Right renal pelvis (tissue), 4 donors: Measurements from ENCODE around the gene SLC18A3. TPM values are rescaled to one million over a fixed set of nuclear protein-coding genes. Genes with fewer than 3 reads are reported as not detected.

Experiments used
- DNase-seq, 4 donors: peaks; one replicate each; pipeline ENCODE4 v3.0.0-alpha.2; 2013; ENCODE audit warnings: low read depth in 4 of 4, low spot score in 3 of 4, missing footprints in 1 of 4
- polyA plus RNA-seq, 4 donors: library from polyadenylated mRNA; unstranded; fragments of 120-200 nt; gene quantifications; one replicate each; pipeline ENCODE4 v1.2.1, GENCODE V29; 2013; ENCODE audit not compliant: insufficient read length in 4 of 4

The SLC18A3 gene
- not detected for polyA plus RNA-seq

- no peak for DNase-seq
Observed at GRCh38 chr10:49610114-49610457, at the start of gene SLC18A3. Gene SLC18A3 (plus strand): TSS chr10:49610310. CDS start chr10:49610741, 431 bp downstream.

GRCh38 chr10:49560526-49560925 lies 49.6 kb upstream of the SLC18A3 start:
- no peak for DNase-seq

- DNase-seq: no peak
Observed at GRCh38 chr10:49562893-49563292, 47.2 kb upstream of the SLC18A3 start.

- no peak for DNase-seq
Observed at GRCh38 chr10:49564461-49565009, 45.6 kb upstream of the SLC18A3 start.

DNA sequence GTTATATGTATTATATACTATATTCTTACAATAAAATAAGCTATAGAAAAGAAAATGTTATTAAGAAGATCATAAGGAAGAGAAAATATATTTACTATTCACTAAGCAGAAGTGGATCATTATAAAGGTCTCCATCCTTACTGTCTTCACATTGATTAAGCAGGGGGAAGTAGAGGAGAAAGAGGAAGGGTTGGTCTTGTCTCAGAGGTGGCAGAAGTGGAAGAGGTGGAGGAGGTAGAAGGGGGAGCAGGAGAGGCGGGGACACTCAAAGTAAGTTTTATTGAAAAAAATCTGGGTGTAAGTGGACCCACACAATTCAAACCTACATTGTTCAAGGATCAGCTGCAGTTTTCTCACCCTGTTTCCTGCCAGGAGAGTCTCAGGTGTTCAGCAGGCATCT lies 42.3 kb upstream of the SLC18A3 start:
- no peak for DNase-seq

DNA sequence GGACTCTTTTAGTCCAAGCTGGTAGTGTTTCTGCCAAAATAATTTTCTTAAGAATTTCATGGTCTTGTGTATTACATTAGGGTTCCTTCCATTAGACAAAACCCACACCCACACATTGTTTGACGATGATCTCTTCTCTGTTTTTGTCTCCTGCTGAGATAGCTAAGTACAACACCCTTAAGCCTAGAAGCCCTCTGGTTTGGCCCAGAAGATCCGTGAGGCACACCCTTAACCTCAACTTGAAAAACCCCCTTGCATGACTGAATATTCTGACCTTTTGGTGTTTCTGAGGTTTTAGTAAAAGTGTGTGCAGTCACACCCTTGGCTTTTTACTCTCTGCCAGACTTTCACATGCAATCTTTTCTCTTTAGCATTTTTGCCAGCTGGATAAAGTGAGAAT lies 41.9 kb upstream of the SLC18A3 start:
- no peak for DNase-seq

- no peak for DNase-seq
Observed at GRCh38 chr10:49569031-49569631, 41.0 kb upstream of the SLC18A3 start.

- no peak for DNase-seq
Observed at GRCh38 chr10:49571388-49571787, 38.7 kb upstream of the SLC18A3 start.

GRCh38 chr10:49572594-49573114 lies 37.5 kb upstream of the SLC18A3 start:
- no peak for DNase-seq

- DNase-seq: no peak
Observed at GRCh38 chr10:49575489-49576072, 34.5 kb upstream of the SLC18A3 start.

DNA sequence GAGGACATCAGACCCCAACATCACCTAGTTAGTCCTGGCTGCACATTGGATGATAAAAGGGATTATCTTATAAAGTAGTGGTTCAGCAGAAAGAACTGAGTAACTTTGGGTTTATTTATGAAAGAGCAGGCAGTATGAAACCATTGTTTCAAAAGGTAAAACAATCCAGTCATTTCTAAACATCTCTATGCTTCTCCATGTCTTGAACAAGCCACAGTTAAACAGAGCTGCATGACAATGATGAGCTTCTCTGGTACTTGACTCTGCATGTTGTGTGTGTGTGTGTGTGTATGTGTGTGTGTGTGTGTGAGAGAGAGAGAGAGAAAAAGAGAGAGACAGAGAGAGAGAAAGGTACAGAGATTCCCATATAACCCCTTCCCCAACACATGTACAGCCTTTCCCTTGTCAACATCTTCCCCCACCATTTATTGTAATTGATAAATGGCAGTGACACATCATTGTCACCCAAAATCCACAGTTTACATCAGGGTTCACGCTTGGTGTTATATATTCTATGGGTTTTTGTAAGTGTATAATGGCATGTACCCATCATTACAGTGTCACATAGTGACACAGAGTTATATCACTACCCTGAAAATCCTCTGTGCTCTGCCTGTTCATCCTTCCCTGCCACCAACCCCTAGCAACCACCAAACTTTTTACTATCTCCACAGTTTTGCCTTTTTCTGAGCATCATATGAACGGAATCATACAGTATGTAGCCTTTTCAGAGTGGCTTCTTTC lies 32.8 kb upstream of the SLC18A3 start:
- no peak for DNase-seq

DNA sequence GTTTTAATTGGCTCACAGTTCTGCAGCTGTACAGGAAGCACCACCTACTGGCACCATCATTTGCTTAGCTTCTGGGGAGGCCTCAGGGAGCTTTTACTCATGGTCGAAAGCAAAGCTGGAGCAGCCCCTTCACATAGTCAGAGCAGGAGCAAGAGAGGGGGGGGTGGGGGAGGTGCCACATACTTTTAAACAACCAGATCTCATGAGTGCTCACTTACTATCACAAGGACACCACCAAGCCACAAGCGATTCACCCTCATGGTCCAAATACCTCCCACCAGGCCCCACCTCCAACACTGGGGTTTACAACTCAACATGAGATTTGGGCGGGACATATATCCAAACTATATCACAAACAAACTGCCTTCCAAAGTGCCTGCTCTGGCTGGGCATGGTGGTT lies 31.7 kb upstream of the SLC18A3 start:
- DNase-seq: no peak

DNA sequence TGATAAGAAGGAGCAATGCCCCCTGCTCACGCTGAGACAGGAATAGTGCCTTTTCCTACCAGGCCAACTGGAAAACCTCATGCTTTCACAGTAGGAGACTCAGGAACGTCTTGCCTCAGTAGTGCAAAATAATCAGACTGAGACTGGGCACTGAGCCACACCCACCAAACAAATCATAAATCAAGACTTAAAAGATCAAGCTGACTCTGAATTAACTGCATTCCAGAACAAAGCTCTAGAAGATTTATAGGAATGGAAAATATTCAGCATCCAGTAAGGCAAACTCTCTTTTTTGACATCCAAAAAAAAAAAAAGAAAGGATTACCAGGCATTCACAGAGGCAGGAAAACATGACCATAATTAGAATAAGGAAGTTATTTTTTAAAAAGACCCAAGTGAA lies 30.5 kb upstream of the SLC18A3 start:
- no peak for DNase-seq

DNA sequence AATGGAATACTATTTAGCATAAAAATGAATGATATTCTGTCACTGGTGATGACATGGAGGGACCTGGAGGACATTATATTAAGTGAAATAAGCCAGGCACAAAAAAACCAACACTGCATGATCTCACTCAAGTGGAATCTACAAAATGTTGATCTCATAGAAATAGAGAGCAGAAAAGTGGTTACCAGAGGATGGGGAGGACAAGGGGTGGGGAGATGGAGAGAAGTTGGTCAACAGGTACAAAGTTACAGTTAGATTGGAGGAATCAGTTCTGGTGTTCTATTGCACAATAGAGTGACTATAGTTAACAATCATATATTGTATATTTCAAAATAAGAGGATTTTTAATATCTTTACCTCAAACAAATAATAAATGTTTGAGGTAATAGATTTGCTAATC lies 24.7 kb upstream of the SLC18A3 start:
- DNase-seq: no peak

DNA sequence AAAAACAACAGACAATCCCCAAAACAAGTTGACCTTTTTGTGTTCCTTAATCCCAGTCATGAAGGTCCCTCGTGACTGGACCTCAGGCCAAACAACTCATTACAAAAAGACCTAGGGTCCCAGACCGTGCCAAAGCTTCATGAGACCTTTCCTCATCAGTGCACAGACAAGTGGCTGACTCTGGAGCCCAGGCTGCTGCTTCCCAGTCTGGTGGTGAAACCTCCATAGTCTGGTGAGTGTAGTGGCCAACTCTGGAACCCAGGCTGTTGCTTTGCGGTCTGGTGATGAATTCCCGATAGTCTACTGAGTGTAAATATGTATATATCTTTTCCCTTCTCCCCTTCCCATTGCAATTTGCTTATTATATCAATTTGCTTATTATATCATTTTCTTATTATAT lies 22.1 kb upstream of the SLC18A3 start:
- no peak for DNase-seq

DNA sequence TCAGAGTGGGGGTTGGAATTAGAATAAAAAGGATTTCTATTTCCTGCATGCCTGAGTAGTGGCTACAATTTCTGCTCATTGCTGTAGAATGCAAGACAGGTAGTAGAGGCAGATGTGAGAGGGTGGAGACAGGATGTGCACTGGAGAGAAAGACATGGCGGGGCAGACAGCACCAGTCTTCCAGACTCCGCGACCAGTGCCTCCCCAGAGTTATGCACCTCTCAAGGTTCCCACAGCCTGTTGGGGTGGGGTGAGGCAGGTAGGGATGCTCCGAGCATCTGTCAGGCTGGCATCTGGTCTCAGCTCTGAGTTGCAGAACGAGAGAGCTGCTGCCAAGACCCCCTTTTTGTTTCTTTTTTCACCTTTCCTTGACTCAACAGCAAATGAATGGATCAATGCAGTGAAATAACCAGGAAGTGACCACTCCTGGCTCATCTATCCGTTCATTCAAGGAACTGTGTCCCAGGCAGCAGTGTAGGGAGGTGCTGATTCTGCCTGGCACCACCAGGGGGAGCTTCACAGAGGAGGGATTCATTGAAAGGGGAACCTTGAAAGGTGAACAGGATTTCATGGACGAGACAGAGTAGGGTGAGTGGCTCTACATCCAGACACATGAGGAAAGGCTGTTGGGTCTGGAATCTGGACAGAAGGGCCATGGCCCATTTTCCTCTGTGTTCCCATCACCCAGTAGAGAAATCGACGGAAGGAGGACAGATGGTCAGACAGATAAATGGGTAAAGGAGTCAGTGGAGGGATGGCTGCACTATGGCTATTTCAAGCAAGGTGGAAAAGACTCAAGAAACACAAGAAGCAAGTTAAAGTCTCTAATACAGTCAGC lies 17.2 kb upstream of the SLC18A3 start:
- DNase-seq: peak in 1 of 4 donors; percentile 35

- DNase-seq: no peak
Observed at GRCh38 chr10:49593564-49593875, 16.6 kb upstream of the SLC18A3 start.

GRCh38 chr10:49593998-49594397 lies 16.1 kb upstream of the SLC18A3 start:
- DNase-seq: no peak

GRCh38 chr10:49594594-49594993 lies 15.5 kb upstream of the SLC18A3 start:
- peak in 2 of 4 donors; percentile 34 to 40 for DNase-seq

GRCh38 chr10:49595003-49595712 lies 15.0 kb upstream of the SLC18A3 start:
- no peak for DNase-seq
